ENCODE data around the gene HSPD1.
A peak's percentile ranks its signal among the peaks of the same experiment; 100 is the strongest.
"Not testable (repeated sequence)": the region's sequence is repeated elsewhere in the genome, so short reads cannot be mapped to it uniquely, and the experiment has no call there.

HSPD1 gene

GRCh38 chr2:197453123-197453913 is 46.3 kb downstream of the HSPD1 start, which contains the start of gene COQ10B:
COQ10B (plus strand) TSS chr2:197453552; CDS start chr2:197453561, 9 bp downstream.
- Histone ChIP-seq H3K36me3 (ENCODE audit: control insufficient read depth, insufficient read depth, low read length) (no peaks in the 10 kb centered on the region), H3K9ac (ENCODE audit: low read length) (peak within 1 kb of the TSS; percentile 100), H3K9me3 (ENCODE audit: control insufficient read depth, low read length) (no peaks in the 10 kb centered on the region), H3K27me3 (ENCODE audit: control insufficient read depth, insufficient read depth, low read length) (no peaks in the 10 kb centered on the region), H3K4me1 (ENCODE audit: control insufficient read depth, insufficient read depth, low read length) (peaks cover 5% of the 10 kb centered on the region), H3K4me3 (ENCODE audit: low read length) (peak within 1 kb of the TSS; percentile 100)

DNA sequence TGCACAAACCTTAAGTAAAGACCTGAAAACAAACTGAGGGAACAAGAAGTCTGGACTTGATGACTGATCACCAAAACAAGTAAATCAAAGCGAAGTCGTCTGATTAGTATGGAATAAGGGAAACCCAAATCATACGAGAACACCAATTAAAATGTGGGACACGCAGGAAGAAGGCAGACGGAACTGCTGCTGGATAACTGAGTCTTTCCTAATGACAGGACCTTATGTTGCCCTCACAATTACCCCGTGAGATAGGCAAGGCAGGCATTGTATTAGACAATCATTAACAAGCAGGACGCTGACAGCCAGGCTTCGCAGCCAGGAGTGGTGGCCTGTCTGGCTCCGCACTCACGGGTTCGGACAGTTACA is 46.9 kb downstream of the HSPD1 start:
- Histone ChIP-seq H3K4me1 (ENCODE audit: control insufficient read depth, insufficient read depth, low read length) (peaks cover 5% of the 10 kb centered on the region), H3K27me3 (ENCODE audit: control insufficient read depth, insufficient read depth, low read length) (no peaks in the 10 kb centered on the region), H3K4me3 (ENCODE audit: low read length) (peak overlapping the region; percentile 47), H3K9ac (ENCODE audit: low read length) (peak overlapping the region; percentile 100), H3K36me3 (ENCODE audit: control insufficient read depth, insufficient read depth, low read length) (no peaks in the 10 kb centered on the region), H3K9me3 (ENCODE audit: control insufficient read depth, low read length) (no peaks in the 10 kb centered on the region)

- not testable (repeated sequence) for H3K36me3 ChIP-seq (ENCODE audit: control insufficient read depth, insufficient read depth, low read length); H3K4me3 ChIP-seq (ENCODE audit: low read length); H3K4me1 ChIP-seq (ENCODE audit: control insufficient read depth, insufficient read depth, low read length); H3K27me3 ChIP-seq (ENCODE audit: control insufficient read depth, insufficient read depth, low read length); H3K9ac ChIP-seq (ENCODE audit: low read length); H3K9me3 ChIP-seq (ENCODE audit: control insufficient read depth, low read length)
These were observed 48.7 kb downstream of the HSPD1 start for GRCh38 chr2:197450935-197451358.

DNA sequence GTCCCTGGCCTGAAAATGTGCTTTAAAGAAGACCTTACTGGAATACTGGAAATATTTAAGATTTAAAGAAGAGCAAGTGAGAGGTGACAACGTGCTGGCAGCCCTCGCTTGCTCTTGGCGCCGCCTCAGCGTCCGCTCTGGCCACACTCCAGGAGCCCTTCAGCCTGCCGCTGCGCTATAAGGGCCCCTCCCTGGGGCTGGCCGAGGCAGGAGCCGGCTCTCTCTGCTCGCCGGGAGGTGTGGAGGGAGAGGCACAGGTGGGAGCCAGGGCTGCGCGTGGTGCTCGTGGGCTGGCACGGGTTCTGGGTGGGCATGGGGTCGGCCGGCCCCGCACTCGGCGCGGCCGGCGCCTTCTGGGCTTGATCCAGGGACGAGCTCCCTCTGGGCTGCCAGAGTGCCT is 49.2 kb downstream of the HSPD1 start:
- Histone ChIP-seq H3K27me3 (ENCODE audit: control insufficient read depth, insufficient read depth, low read length) (no peaks in the 10 kb centered on the region), H3K36me3 (ENCODE audit: control insufficient read depth, insufficient read depth, low read length) (no peaks in the 10 kb centered on the region), H3K9me3 (ENCODE audit: control insufficient read depth, low read length) (no peaks in the 10 kb centered on the region), H3K4me1 (ENCODE audit: control insufficient read depth, insufficient read depth, low read length) (peaks cover 5% of the 10 kb centered on the region), H3K4me3 (ENCODE audit: low read length) (no peak overlapping the region), H3K9ac (ENCODE audit: low read length) (no peak overlapping the region)

DNA sequence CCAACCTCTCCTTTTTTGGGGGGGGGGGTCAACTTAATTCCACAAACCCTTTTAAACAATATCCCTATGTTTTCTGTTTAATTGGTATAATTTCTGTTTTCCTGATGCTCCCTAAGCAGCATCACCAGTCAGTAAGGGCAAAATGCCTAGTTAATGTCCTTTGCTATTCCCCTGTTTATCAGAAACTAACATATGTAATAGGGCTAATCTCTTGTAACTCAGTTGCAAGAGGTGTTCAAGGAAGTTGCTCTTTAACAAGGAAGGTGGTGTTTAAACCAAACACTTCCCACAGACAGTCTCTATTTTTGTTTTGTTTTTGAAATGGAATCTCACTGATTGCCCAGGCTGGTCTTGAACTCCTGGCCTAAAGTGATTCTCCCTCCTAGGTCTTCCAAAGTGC is 52.8 kb downstream of the HSPD1 start:
- no peaks in the 10 kb centered on the region for H3K9me3 ChIP-seq (ENCODE audit: control insufficient read depth, low read length)
- H3K36me3 ChIP-seq (ENCODE audit: control insufficient read depth, insufficient read depth, low read length), result no peaks in the 10 kb centered on the region
- no peaks in the 10 kb centered on the region for H3K4me1 ChIP-seq (ENCODE audit: control insufficient read depth, insufficient read depth, low read length)
- H3K4me3 ChIP-seq (ENCODE audit: low read length), result no peak overlapping the region
- H3K27me3 ChIP-seq (ENCODE audit: control insufficient read depth, insufficient read depth, low read length), result no peaks in the 10 kb centered on the region
- H3K9ac ChIP-seq (ENCODE audit: low read length), result no peak overlapping the region

DNA sequence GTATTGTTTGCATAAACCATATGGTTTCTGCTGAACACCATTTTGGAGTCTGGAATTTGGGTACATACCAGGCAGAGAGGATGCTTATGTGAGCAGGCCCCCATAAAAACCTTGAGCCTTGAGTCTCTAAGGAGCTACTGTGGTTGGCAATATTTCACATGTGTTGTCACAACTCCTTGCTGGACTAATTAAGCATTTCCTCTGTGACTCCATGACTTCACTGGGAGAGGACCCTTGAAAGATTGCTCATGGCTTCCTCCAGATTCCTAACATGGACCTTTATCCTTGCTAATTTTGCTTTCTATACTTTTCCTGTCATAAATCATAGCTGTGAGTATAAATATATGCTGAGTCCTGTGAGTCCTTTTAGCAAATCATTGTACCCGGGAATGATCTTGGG is 53.9 kb downstream of the HSPD1 start:
- no peak overlapping the region for H3K4me3 ChIP-seq (ENCODE audit: low read length)
- H3K36me3 ChIP-seq (ENCODE audit: control insufficient read depth, insufficient read depth, low read length), result no peaks in the 10 kb centered on the region

DNA sequence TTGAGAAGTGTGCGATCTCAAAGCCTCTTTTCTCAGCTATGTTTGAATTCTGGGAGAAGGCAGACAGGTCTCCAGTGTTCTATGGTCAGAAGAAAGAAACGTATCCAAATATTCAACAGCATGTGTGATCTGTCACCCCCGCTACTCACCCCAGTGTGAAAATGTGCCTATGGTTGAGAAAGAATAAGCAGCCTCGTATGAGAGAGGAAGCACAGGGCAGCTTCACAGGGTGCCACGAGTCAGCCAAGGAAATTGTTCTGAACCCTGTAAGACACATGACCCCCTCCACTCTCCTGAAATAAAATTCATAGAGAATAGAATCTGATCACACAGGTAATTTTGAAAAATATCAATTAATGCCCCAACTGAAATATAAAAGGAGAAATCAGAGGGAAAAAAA is 56.8 kb downstream of the HSPD1 start:
- Histone ChIP-seq H3K36me3 (ENCODE audit: control insufficient read depth, insufficient read depth, low read length) (no peaks in the 10 kb centered on the region), H3K4me1 (ENCODE audit: control insufficient read depth, insufficient read depth, low read length) (no peaks in the 10 kb centered on the region), H3K27me3 (ENCODE audit: control insufficient read depth, insufficient read depth, low read length) (no peaks in the 10 kb centered on the region), H3K9ac (ENCODE audit: low read length) (no peak overlapping the region), H3K4me3 (ENCODE audit: low read length) (no peak overlapping the region), H3K9me3 (ENCODE audit: control insufficient read depth, low read length) (no peaks in the 10 kb centered on the region)

More for the DNA sequence above, 53.9 kb downstream of the HSPD1 start:
- H3K9ac ChIP-seq (ENCODE audit: low read length), result no peak overlapping the region
- no peaks in the 10 kb centered on the region for H3K27me3 ChIP-seq (ENCODE audit: control insufficient read depth, insufficient read depth, low read length)
- H3K4me1 ChIP-seq (ENCODE audit: control insufficient read depth, insufficient read depth, low read length), result no peaks in the 10 kb centered on the region
- no peaks in the 10 kb centered on the region for H3K9me3 ChIP-seq (ENCODE audit: control insufficient read depth, low read length)

- H3K9ac ChIP-seq (ENCODE audit: low read length), result no peak overlapping the region
- H3K27me3 ChIP-seq (ENCODE audit: control insufficient read depth, insufficient read depth, low read length), result no peaks in the 10 kb centered on the region
- no peak overlapping the region for H3K4me3 ChIP-seq (ENCODE audit: low read length)
- H3K36me3 ChIP-seq (ENCODE audit: control insufficient read depth, insufficient read depth, low read length), result no peaks in the 10 kb centered on the region
- no peaks in the 10 kb centered on the region for H3K9me3 ChIP-seq (ENCODE audit: control insufficient read depth, low read length)
- peaks cover 18% of the 10 kb centered on the region for H3K4me1 ChIP-seq (ENCODE audit: control insufficient read depth, insufficient read depth, low read length)
These were observed 62.3 kb downstream of the HSPD1 start for GRCh38 chr2:197437380-197437779.

Data from mucosa of stomach (tissue), 1 donor.